Mesothelial cell of epicardium (in vitro differentiated cells): ENCODE results near the gene ABHD17B. TPM values are rescaled to one million over a fixed set of nuclear protein-coding genes. Genes with fewer than 3 reads are reported as not detected.
A peak's percentile ranks its signal among the peaks of the same experiment; 100 is the strongest.

Experiments used
- DNase-seq, 2 experiments: peaks; one replicate each; pipeline ENCODE4 v3.0.0; 2021; ENCODE audit warnings: low spot score in 2 of 2; ENCODE audit not compliant: unreplicated experiment in 2 of 2
- H3K27ac Mint-ChIP-seq: 2 replicates; pipeline ENCODE4 v1.8.0; 2021; ENCODE audit warnings: mixed read lengths
- H3K27me3 Mint-ChIP-seq: 2 replicates; pipeline ENCODE4 v1.8.0; 2021; ENCODE audit warnings: low read depth, mixed read lengths
- H3K36me3 Mint-ChIP-seq: 2 replicates; pipeline ENCODE4 v1.8.0; 2021; ENCODE audit warnings: mixed read lengths
- H3K4me1 Mint-ChIP-seq: 2 replicates; pipeline ENCODE4 v1.8.0; 2021; ENCODE audit warnings: mixed read lengths
- H3K4me3 Mint-ChIP-seq: 2 replicates; pipeline ENCODE4 v1.8.0; 2021; ENCODE audit warnings: mild to moderate bottlenecking, moderate library complexity, mixed read lengths
- H3K9me3 Mint-ChIP-seq: 2 replicates; pipeline ENCODE4 v1.8.0; 2021; ENCODE audit warnings: mixed read lengths
- CTCF ChIP-seq: fragments of 200-600 bp; sonication (generic); IDR thresholded peaks from one replicate; pipeline ENCODE4 v1.5.0; 2021; ENCODE audit warnings: antibody characterized with exemption; ENCODE audit not compliant: unreplicated experiment
- total RNA-seq: library from RNA; stranded (reverse); gene quantifications from 3 replicates; pipeline ENCODE4 v1.2.1, GENCODE V29; 2021

ABHD17B gene
- total RNA-seq, 1 donor from 2014 or later, result 27.0 TPM

- Mint-ChIP-seq H3K36me3 (no peaks in the 10 kb centered on the region), H3K27ac (no peak overlapping the region), H3K27me3 (no peaks in the 10 kb centered on the region), H3K4me3 (no peak overlapping the region), H3K9me3 (no peaks in the 10 kb centered on the region), H3K4me1 (peaks cover 18% of the 10 kb centered on the region)
- no peak for TF ChIP-seq CTCF
- no peak for DNase-seq
Observed at GRCh38 chr9:71826279-71826678, 84.7 kb downstream of the ABHD17B start.

GRCh38 chr9:71824257-71824656, 86.7 kb downstream of the ABHD17B start:
- H3K9me3 Mint-ChIP-seq, result no peaks in the 10 kb centered on the region
- H3K4me1 Mint-ChIP-seq, result peaks cover 24% of the 10 kb centered on the region
- TF ChIP-seq CTCF, result no peak
- H3K4me3 Mint-ChIP-seq, result no peak overlapping the region
- DNase-seq, result no peak
- no peaks in the 10 kb centered on the region for H3K36me3 Mint-ChIP-seq
- no peaks in the 10 kb centered on the region for H3K27me3 Mint-ChIP-seq
- H3K27ac Mint-ChIP-seq, result no peak overlapping the region

GRCh38 chr9:71822935-71823334, 88.1 kb downstream of the ABHD17B start:
- TF ChIP-seq CTCF, result no peak
- H3K27ac Mint-ChIP-seq, result peak overlapping the region; percentile 65
- no peak overlapping the region for H3K4me3 Mint-ChIP-seq
- H3K27me3 Mint-ChIP-seq, result no peaks in the 10 kb centered on the region
- H3K9me3 Mint-ChIP-seq, result no peaks in the 10 kb centered on the region
- DNase-seq, result no peak
- peaks cover 24% of the 10 kb centered on the region for H3K4me1 Mint-ChIP-seq
- H3K36me3 Mint-ChIP-seq, result no peaks in the 10 kb centered on the region

GRCh38 chr9:71822456-71822855, 88.5 kb downstream of the ABHD17B start:
- no peaks in the 10 kb centered on the region for H3K36me3 Mint-ChIP-seq
- no peak for TF ChIP-seq CTCF
- no peak for DNase-seq
- no peak overlapping the region for H3K4me3 Mint-ChIP-seq
- peak overlapping the region; percentile 65 for H3K27ac Mint-ChIP-seq
- peaks cover 24% of the 10 kb centered on the region for H3K4me1 Mint-ChIP-seq
- H3K27me3 Mint-ChIP-seq, result no peaks in the 10 kb centered on the region
- H3K9me3 Mint-ChIP-seq, result no peaks in the 10 kb centered on the region

GRCh38 chr9:71821405-71821804, 89.6 kb downstream of the ABHD17B start:
- TF ChIP-seq CTCF, result no peak
- peaks cover 24% of the 10 kb centered on the region for H3K4me1 Mint-ChIP-seq
- H3K27ac Mint-ChIP-seq, result no peak overlapping the region
- H3K4me3 Mint-ChIP-seq, result no peak overlapping the region
- no peaks in the 10 kb centered on the region for H3K9me3 Mint-ChIP-seq
- no peaks in the 10 kb centered on the region for H3K27me3 Mint-ChIP-seq
- no peaks in the 10 kb centered on the region for H3K36me3 Mint-ChIP-seq
- DNase-seq, result no peak

GRCh38 chr9:71820403-71820921, 90.5 kb downstream of the ABHD17B start:
- no peak for TF ChIP-seq CTCF
- H3K27me3 Mint-ChIP-seq, result no peaks in the 10 kb centered on the region
- no peaks in the 10 kb centered on the region for H3K36me3 Mint-ChIP-seq
- H3K4me1 Mint-ChIP-seq, result peaks cover 24% of the 10 kb centered on the region
- H3K27ac Mint-ChIP-seq, result no peak overlapping the region
- DNase-seq, result no peak
- H3K9me3 Mint-ChIP-seq, result no peaks in the 10 kb centered on the region
- H3K4me3 Mint-ChIP-seq, result no peak overlapping the region
